ENCODE data around the gene SPOCK1. TPM values are rescaled to one million over a fixed set of nuclear protein-coding genes. Genes with fewer than 3 reads are reported as not detected.

The SPOCK1 gene
- total RNA-seq, 1 experiment from 2014 or later, result 4.0 TPM

DNA sequence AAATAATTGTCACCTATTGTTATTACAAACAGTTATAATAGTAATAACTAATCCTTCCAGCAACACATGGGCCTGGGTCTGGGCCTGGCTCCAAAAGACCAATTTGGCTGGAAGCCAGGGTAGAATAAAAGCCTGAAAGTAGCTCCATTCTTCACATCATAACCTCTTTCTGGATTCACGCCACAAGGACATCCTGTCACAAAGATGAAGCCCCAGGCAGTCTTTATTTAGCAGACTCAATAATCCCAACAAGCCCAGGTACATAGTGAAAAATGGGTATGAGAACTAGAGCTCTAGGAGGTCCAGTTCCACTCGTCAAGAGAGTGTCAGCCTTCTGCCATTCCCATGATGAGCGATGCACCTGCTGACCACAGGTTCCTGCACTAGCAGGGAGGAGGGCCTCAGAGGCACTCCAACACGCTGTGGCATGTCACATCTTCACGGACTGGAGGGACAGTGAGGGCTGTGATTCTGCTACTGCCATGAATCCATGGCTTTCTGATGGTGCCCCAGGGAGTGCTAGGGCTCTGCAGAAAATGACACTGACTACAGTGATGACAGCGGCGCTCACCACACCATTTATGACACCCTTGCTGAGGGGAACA lies 124.9 kb downstream of the SPOCK1 start:
- Histone ChIP-seq H3K27me3 (replicated peaks; ENCODE audit: insufficient read depth, low read depth, low read length, poor library complexity) (no peaks in the 10 kb centered on the region), H3K27ac (ENCODE audit: low read depth, low read length, poor library complexity, severe bottlenecking) (no peak overlapping the region), H3K36me3 (ENCODE audit: insufficient read depth, low read length, poor library complexity, severe bottlenecking) (no peaks in the 10 kb centered on the region), H3K4me3 (ENCODE audit: low read depth, low read length, poor library complexity, severe bottlenecking) (no peak overlapping the region), H3K9me3 (ENCODE audit: low read depth, low read length, poor library complexity, severe bottlenecking) (no peaks in the 10 kb centered on the region), H3K4me1 (ENCODE audit: insufficient read depth, low read length, poor library complexity, severe bottlenecking) (peaks cover 6% of the 10 kb centered on the region)
- intact Hi-C loops (cut with micrococcal nuclease; ENCODE audit: unreplicated experiment), result no loop called here
- CTCF ChIA-PET, result no interaction called here
- BruUV-seq (replicated peaks), result no TSS peak
- TF ChIP-seq CTCF (conservative IDR thresholded peaks at IDR 0.05; ENCODE audit: low read depth, low read length) (no peak), EZH2 (IDR thresholded peaks at IDR 0.05; ENCODE audit: borderline replicate concordance, low read depth, low read length, poor library complexity, severe bottlenecking) (no peak)
- peak; percentile 34 for DNase-seq (ENCODE audit: low spot score)
- POLR2A ChIA-PET (ENCODE audit: low non-redundant PET), result no interaction called here

GRCh38 chr5:137372773-137373160 lies 126.4 kb downstream of the SPOCK1 start:
- TF ChIP-seq CTCF (conservative IDR thresholded peaks at IDR 0.05; ENCODE audit: low read depth, low read length), result no peak
- no peak for TF ChIP-seq EZH2 (IDR thresholded peaks at IDR 0.05; ENCODE audit: borderline replicate concordance, low read depth, low read length, poor library complexity, severe bottlenecking)
- H3K27ac ChIP-seq (ENCODE audit: low read depth, low read length, poor library complexity, severe bottlenecking), result no peak overlapping the region
- peaks cover 6% of the 10 kb centered on the region for H3K4me1 ChIP-seq (ENCODE audit: insufficient read depth, low read length, poor library complexity, severe bottlenecking)
- H3K9me3 ChIP-seq (ENCODE audit: low read depth, low read length, poor library complexity, severe bottlenecking), result no peaks in the 10 kb centered on the region
- no peaks in the 10 kb centered on the region for H3K27me3 ChIP-seq (replicated peaks; ENCODE audit: insufficient read depth, low read depth, low read length, poor library complexity)
- DNase-seq (ENCODE audit: low spot score), result no peak
- CTCF ChIA-PET, result no interaction called here
- H3K36me3 ChIP-seq (ENCODE audit: insufficient read depth, low read length, poor library complexity, severe bottlenecking), result no peaks in the 10 kb centered on the region
- POLR2A ChIA-PET (ENCODE audit: low non-redundant PET), result no interaction called here
- H3K4me3 ChIP-seq (ENCODE audit: low read depth, low read length, poor library complexity, severe bottlenecking), result no peak overlapping the region
- no TSS peak for BruUV-seq (replicated peaks)
- intact Hi-C loops (cut with micrococcal nuclease; ENCODE audit: unreplicated experiment), result no loop called here

DNA sequence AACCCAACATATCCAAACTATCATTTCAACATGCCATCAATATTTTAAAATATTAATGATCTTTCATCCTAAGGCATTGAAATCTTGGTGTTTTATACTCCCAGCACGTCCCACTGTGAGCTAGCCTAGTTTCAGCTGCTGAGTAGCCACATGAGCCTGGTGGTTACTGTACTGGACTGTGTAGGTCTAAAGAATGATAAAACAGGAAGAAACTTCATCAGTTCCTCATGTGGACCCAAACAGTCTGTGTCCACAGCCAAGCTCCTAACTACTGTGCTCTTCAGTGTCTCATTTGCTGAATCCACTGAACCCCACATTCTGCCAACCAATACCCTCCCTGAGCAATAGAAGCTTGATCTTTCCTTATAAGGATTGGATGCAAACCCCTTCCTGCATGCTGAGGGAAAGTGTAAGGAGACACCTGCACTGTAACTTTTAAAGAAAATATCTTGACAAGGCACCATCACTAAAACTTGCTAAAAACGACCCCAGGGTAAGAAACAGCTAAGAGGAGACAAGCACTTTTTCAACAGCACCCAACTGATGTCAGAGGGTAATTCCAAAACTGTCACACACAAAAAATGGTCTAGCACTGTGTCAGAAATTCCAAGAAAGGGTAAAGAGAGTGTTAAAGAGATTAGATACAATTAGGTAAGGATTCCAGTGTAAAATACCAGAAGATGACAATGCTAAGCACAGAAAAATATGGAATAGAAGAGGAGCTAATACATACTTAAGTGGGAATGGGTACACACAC lies 126.9 kb downstream of the SPOCK1 start:
- H3K4me3 ChIP-seq (ENCODE audit: low read depth, low read length, poor library complexity, severe bottlenecking), result no peak overlapping the region
- TF ChIP-seq EZH2 (IDR thresholded peaks at IDR 0.05; ENCODE audit: borderline replicate concordance, low read depth, low read length, poor library complexity, severe bottlenecking) (no peak), CTCF (conservative IDR thresholded peaks at IDR 0.05; ENCODE audit: low read depth, low read length) (no peak)
- H3K9me3 ChIP-seq (ENCODE audit: low read depth, low read length, poor library complexity, severe bottlenecking), result no peaks in the 10 kb centered on the region
- POLR2A ChIA-PET (ENCODE audit: low non-redundant PET), result no interaction called here
- CTCF ChIA-PET, result no interaction called here
- intact Hi-C loops (cut with micrococcal nuclease; ENCODE audit: unreplicated experiment), result no loop called here
- H3K27me3 ChIP-seq (replicated peaks; ENCODE audit: insufficient read depth, low read depth, low read length, poor library complexity), result no peaks in the 10 kb centered on the region
- H3K27ac ChIP-seq (ENCODE audit: low read depth, low read length, poor library complexity, severe bottlenecking), result no peak overlapping the region
- no peaks in the 10 kb centered on the region for H3K36me3 ChIP-seq (ENCODE audit: insufficient read depth, low read length, poor library complexity, severe bottlenecking)
- H3K4me1 ChIP-seq (ENCODE audit: insufficient read depth, low read length, poor library complexity, severe bottlenecking), result peaks cover 6% of the 10 kb centered on the region
- BruUV-seq (replicated peaks), result no TSS peak
- DNase-seq (ENCODE audit: low spot score), result no peak

Measured in A673 (cell line).